A204.1 (cell line): ENCODE measurements around the gene APC2.
"Not testable (repeated sequence)": the region's sequence is repeated elsewhere in the genome, so short reads cannot be mapped to it uniquely, and the experiment has no call there.

Source experiments
- FAIRE-seq: peaks from 2 replicates; lab custom pipeline; 2012; peaks lifted over from hg19 to GRCh38; lab: Jason Lieb, UNC

Gene APC2

GRCh38 chr19:1497578-1498235 lies 47.8 kb downstream of the APC2 start:
- no peak for FAIRE-seq

- FAIRE-seq, result not testable (repeated sequence)
Observed at GRCh38 chr19:1499231-1499630, 49.3 kb downstream of the APC2 start.

DNA sequence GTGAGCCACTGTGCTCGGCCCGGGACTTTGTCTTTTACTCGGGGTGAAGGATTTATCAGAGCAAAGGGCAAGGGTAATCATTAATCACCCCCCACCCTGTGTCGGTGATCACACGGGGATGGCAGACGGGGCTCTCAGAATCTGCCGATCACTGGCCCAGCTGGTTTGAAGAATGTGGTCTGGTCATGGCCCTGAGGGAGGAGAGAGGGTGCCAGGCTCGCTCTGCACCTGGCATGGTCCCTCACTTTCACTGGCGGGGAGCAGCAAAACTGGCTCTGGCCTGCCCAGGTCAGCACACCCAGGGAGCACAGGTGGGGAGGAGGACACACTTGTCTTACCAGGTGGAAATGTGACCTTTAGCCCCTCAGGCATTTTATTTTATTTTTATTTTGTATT lies 51.3 kb downstream of the APC2 start:
- no peak for FAIRE-seq

GRCh38 chr19:1502433-1503088 lies 52.6 kb downstream of the APC2 start:
- no peak for FAIRE-seq

DNA sequence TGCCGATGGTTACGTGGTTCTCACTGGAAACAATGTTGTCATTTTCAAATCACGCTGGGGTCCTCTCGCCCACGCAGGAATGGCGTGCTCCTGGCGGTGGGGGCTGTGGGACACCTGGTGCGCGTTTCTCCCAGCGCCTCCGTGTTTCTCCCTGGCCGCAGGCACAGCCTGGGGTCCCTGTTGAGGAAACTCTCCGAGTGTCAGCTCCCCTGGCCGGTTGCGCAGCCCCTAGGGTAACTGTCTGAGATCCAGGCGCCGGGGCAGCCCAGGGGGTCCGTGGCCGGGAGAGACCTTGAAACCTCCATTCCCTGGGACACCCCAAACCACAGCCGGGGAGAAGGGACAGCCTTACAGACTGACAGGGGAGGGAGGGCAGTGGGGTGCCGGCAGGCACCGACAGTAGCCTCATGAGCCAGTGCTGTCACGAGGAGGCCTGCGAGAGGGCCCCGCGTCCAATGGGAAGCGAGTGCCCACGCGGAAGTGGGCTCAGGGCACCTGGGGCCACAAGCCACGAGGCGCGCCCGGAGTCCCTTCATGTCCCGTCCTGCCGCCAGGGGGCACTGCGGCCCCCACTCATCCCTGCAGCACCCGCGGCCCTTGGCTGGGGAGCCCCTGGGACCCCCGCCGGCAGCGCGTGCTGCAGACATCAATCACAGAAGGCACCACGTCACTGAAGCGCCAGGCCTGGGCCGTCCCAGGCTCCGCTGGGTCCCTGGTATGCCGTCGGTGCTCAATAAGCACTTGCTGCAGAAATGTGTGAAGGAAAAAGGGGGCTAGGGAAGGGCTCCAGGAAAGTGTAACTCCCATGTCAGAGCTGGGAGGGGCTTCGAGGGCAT lies 53.4 kb downstream of the APC2 start:
- no peak for FAIRE-seq

DNA sequence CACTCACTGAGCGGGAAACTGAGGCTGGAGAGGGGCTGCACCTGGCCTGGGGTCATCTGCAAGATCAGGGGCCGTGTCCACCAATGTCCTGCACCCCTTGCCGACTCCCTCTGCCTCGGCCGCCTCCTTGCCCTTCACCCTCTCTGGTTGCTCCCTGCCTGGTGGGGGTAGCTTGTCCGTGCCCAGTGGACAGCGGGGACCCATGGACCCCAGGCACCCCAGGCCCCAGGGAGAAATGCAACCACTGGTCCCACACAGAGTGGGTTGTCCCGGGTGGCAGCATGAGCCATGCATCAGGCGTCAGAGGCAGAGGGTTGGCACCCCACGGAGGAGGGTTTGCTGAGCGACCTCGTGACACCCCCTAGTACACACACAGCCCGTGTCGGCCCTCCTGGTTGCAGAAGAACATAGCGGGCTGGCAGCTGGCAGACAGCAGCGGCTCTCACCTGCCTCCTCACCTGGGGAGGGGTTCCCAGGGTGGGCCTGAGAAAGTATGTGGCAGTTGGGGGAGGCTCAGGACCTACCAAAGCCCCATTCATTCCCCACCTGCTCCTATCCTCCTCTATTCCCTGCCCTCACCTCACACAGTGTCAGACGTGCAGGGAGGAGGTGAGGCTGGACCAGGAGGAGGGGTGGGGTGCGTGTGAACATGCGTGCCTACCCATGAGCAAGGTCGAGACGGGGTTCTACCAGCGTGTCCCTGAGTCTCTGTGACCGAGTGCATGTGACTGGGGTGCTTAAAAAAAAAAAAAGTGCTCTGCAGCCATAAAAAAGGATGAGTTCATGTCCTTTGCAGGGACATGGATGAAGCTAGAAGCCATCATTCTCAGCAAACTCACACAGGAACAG lies 54.2 kb downstream of the APC2 start:
- FAIRE-seq, result no peak

DNA sequence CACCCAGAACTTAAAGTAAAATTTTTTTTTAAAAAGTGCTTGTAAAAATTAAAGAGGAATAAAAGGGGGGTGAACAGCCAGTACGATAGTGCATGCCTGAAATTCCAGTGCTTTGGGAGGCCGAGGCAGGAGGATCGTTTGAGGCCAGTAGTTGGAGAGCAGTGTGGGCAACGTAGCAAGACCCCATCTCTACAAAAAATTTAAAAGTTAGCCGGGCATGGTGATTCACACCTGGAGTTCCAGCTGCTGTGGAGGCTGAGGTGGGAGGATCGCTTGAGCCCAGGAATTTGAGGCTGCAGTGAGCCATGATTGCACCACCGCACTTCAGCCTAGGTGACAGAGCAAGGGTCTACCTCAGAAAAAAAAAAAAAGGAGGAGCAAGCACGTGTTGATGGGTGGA lies 55.1 kb downstream of the APC2 start:
- no peak for FAIRE-seq

DNA sequence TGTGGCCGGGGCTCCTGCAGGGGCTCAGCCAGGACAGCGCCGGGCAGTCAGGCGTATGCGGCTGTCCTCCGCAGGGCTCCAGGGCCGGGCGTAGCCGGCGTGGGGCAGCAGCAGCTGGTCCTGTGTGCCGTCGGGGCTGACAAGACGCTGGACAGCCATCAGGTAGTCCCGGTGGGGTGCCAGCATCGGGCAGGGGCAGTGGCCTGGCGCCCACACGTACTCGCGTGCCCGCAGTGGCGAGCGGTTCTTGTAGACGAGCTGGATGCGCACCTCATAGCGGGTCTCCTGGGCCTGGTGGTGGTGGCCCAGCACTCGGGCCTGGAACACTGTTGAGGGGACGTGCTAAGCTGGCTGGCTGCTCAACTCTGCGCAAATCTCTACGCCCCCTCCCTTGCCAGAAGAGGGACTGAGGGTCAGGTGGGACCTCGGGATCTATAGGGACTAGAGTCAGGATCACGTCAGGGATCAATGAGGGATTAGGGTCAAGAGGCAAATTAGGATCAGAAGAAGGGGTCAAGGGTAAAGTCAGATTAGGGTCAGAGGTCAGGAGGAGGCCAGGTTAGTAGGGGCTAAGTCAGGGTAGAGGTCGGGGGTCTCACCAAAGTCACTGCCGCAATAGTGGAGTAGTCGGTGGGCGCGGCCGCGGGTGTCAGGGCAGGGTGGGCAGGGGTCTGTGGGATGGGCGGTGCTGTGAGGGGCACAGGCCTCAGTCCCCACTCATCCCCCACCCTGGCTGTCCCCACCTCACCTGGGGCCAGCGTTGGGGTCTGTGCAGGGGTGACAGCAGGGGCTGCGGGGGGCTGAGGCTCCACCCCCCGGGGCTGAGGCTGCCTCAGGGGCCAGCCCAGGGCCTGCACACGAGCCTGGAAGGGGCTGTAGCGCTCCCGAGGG lies 56.3 kb downstream of the APC2 start:
- FAIRE-seq, result no peak

GRCh38 chr19:1507192-1507660 lies 57.3 kb downstream of the APC2 start:
- no peak for FAIRE-seq

GRCh38 chr19:1507763-1508506 lies 58.0 kb downstream of the APC2 start:
- FAIRE-seq, result no peak

GRCh38 chr19:1508507-1508856 lies 58.6 kb downstream of the APC2 start:
- no peak for FAIRE-seq

DNA sequence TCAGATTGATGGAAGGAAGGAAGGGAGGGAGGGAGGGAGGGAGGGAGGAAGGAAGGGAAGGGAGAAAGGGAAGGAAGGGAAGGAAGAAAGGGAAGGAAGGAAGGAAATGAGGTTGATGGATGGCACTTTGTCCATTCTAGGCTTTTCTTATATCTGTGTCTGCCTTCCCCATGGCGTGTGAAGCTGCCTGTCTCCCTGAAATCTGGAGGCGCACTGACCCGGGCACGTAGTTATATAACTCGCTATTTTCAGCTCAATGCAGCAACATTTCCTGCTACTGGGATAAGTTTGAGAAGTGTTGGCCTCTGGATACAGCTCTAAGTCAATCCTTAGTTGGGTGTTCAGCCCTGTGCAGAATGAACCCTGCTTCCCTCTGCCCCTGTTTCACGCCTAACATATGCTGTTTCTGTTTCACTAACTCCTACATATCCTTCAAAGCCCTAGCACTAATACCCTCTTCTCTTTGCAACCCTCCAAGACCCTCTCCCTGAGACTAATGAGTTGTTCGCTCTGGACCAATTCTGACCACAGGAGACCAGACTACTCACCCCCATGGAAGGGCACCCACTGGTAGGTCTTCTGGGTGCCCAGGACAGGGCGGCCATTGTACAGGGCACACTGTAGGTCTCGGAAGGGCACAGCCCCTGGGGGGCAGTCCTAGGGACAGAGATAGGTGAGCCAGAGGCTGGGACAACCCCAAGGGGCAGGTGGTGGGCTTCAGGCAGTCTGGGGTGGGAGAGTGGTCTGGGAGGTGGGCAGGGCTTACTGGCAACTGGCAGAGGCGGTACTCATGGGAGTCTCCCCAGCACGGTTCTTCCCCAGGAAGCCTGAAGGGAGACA lies 59.9 kb downstream of the APC2 start:
- no peak for FAIRE-seq

- FAIRE-seq, result no peak
Observed at GRCh38 chr19:1510442-1510806, 60.5 kb downstream of the APC2 start.

DNA sequence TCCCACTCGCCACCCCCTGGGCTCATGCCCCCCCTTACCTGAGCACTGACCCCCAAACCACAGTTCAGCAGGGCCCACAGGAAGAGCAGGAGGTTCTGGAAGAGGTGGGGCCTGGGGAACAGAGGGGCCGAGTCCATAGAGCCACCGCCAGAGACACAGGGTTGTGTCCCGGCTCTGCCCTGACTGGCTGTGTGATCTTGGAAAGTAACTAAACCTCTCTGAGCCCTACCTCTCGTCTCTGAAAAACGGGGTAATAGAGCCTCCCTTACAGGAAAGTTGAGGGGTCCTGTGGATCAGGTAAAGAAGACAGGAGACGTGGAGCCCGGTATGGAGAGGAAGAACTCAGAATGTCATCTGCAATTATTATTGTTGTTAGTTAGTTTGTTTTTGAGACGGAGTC lies 60.9 kb downstream of the APC2 start:
- no peak for FAIRE-seq

GRCh38 chr19:1511318-1512317 lies 61.7 kb downstream of the APC2 start:
- FAIRE-seq, result no peak

DNA sequence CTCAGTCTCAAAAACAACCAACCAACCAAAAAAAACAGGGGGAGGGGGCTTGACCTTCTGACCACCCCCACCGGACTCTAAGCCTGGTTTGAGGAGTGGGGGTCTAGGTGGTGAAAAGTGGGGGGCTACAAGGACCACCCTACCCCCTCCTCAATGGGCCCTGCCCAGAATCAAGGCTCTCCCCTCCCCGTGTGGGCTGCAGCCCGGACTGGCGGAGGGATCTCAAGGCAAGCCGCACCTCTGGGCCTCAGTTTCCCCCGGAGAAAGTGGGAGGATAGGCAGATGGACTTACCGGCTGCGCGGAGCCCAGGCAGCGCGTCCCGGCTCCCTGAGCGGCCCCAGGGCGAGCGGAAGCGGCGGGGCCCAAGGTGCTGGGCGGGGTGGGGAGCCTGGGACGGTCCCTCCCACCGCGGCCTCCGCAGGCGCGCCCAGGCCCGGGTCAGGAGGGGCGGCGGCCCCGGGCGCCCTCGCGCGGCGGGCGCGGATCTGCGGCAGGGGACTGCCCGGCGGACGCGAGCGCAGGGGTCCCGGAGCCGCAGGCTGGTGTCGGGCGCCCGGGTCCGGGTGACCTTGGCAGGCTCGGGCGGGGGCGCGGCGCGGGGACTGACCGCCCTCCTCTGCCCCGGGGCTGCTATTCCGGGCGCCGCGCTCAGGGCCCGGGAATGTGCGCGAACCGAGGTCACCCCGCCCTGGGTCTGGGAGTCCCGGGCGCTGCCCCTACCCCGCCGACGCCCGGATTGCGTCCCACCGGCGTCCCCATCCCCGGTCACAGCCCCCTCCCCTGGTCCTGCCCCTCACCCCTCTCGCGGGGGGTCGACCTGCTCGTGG lies 63.0 kb downstream of the APC2 start, which contains the start of gene ADAMTSL5:
ADAMTSL5 (minus strand) TSS at position 349 of the 828 bp plus-strand sequence. CDS start 2,076 bp downstream, outside the sequence.
- no peak for FAIRE-seq
